D341Med (cell line): ENCODE measurements around the gene MYH7.
"Not testable (repeated sequence)": the region's sequence is repeated elsewhere in the genome, so short reads cannot be mapped to it uniquely, and the experiment has no call there.

Experiments used
- DNase-seq: peaks from one replicate; pipeline ENCODE4 v3.0.0; 2012; ENCODE audit warnings: low spot score

Gene MYH7

DNA sequence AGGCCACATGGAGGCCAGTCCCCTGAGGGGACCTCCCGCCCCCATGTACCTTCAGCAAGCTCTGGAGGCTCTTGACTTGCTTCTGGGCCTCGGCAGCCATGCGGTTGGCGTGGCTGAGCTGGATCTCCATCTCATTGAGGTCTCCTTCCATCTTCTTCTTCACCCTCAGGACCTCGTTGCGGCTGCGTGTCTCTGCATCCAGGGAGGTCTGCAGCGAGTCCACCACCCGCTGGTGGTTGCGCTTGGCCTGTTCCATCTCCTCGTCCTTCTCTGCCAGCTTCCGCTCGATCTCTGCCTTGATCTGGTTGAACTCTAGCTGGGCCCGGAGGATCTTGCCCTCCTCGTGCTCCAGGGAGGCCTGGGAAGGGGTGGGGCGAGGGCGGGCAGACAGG, 49.2 kb downstream of the MYH7 start:
- DNase-seq: not testable (repeated sequence)

DNA sequence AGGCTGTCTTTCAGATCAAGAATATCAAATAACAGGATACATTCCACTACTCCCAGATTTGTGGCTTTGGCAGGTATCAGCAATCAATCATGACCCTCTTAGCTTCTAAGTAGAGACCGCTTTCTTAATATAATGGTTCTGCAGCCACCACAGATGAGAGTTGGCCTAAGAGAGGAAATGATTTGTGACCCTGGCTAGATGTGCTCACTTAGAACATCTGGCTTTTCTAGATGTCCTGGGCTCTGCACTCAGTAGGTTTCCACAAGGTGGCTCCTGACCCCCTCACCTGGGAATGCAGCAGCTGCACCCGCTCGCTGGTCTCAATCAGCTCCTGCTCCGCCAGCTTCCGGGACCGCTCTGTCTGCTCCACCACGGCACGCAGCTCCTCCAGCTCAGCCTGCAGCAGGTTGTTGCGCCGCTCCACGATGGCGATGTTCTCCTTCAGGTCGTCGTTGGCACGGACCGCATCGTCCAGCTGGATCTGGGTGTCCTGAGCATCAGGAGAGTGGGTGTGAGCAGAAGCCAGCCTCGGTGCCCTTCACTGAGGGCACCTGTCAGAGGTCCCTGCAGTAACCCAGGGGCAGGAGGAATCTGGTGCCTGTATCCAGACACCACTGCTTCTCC, 49.7 kb downstream of the MYH7 start:
- no peak for DNase-seq

- no peak for DNase-seq
Observed at GRCh38 chr14:23385244-23385641, 50.2 kb downstream of the MYH7 start.

GRCh38 chr14:23384364-23385080, 50.9 kb downstream of the MYH7 start:
- DNase-seq: no peak

GRCh38 chr14:23382731-23383440, 52.6 kb downstream of the MYH7 start:
- DNase-seq: no peak

- DNase-seq: no peak
Observed at GRCh38 chr14:23382276-23382675, 53.2 kb downstream of the MYH7 start.

DNA sequence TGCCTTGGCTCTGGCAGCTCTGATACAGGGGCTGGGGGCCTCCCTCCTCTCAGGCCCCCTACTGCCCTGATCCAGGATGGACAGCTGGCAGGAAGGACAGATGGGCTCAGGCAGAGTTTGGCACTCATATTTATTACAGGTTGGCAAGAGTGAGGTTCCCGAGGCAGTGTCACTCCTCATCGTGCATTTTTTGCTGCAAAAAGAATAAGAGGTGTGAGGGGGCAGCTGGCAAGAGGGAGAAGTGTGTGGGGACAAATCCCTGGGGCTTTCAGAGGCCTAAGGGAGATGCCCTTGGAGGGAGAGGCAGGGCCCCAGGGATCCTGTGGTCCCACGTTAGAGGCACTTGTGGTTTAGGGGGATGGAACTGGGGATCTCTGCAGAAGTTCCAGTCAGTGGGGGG, 53.6 kb downstream of the MYH7 start:
- DNase-seq: no peak

- DNase-seq: no peak
Observed at GRCh38 chr14:23380976-23381375, 54.5 kb downstream of the MYH7 start.

DNA sequence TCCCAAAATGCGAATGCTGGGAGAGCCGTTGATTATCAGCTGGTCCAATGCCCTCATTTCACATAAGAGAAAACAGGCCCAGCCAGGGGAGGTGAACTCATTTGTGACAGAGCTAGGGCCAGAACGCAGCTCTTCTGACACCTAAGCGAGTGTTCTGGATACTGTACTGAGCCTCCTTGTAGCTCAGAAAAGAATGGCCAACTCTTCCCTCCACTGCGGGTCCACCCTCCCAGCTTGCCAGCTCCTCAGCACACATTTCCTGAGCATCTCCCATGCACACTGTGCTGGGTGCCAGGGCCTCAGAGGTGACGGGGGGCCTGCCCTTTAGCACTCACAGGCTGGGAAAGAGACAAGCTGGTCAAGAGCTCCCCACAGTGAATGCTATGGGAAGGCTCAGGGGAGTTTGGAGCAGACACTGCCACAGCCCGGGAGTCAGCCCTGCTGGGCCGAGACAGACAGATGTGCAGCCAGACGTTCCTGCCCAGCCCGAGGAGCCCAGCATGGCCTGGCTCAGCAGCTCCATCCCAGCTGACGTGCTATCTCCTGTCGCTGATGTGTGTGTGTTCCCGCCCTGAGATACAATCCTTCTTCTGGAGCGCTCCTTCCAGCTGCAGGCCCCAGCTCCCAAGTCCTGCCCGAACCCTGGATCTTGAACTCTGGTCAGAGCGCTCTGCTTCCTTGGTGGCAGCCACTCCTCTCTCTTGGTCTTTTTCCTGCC, 55.1 kb downstream of the MYH7 start:
- DNase-seq: no peak

- DNase-seq: peak; percentile 89
Observed at GRCh38 chr14:23379366-23380196, 55.9 kb downstream of the MYH7 start.

DNA sequence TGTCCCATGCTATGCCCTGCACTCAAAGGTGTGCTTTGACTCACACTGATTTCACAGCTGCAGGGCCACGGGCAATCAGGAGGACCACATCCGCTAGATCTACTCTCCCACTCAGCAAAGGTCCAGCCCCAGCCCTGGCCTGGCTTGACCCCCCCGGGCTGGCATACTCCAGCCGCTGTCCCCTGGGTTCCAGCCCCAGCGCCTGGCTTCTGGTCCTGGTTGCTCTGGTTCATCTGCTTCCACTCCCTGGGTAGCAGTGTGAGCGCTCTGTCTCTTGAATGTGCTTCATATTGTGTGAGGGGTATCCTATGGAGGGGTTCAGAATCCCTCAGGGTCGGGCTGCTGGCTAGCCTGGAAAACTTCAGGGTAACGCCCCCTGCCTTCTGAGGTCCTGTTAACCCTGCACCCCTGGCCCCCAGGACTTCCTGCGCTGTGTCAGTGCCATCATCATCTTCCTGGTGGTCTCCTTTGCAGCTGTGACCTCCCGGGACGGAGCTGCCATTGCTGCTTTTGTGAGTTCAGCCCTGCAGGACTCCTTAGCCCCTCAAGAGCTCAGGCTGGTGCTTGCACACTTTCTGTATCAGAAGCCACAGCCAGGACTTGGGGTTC, 56.7 kb downstream of the MYH7 start:
- no peak for DNase-seq

DNA sequence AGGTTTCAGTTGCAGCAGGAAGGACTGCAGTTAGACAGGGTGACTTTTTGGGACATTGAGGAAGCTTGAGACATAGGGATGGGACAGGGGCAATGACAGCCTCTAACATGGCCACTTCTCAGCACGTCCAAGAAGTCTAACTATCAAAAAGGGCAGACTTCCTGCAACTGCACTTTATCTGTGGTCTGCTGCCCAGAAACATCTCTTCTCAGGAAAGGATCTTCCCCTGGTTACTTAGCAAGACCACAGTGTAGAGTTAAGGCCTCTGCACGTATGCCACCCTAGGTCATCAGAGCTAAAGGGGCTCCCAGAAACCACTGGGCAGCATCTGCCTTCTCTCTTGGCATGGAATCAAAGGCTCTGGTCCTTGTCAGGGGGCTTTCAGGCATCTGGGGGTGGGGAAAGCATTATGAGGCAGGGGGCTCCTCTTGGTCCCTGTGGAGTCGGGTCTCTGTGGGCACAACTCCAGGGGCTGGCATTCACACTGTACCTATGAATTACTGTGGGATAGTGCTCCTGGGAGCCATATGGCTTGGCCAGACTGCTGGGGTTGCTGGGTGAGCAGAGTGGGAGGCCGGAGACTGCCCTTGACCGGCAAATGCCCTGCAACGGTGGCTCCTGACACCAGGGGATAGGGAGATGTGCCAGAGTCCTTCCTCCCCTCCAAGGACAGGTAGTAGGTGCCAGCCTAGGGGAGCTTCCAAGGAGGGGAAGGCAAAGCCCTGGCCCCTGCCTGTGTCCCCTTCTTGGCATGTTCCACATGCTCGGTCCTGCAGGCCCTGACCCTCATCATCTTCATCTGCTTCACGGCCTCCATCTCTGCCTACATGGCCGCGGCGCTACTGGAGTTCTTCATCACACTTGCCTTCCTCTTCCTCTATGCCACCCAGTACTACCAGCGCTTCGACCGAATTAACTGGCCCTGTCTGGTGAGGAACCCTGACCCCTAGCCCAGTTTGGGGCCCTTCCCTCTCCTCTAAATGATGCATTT, 57.6 kb downstream of the MYH7 start:
- DNase-seq: no peak

DNA sequence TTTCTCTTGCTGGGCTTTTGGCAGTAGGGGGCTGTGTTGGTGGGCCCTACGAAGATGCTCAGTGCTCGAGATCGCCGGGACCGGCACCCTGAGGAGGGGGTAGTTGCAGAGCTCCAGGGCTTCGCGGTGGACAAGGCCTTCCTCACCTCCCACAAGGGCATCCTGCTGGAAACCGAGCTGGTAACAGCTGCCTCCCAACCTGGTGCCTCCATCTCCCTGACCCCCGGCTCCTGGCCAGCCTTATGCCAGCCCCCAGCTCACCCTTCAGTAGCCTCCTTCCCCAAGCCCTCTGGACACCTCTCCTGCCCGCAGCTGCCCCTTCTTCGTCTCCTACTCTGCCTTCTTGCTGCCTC, 58.3 kb downstream of the MYH7 start:
- DNase-seq: no peak

GRCh38 chr14:23376482-23377197, 58.8 kb downstream of the MYH7 start, which contains the start of gene CMTM5:
Gene CMTM5, plus strand, starts transcription at chr14:23377046. Its CDS starts 206 bp downstream, at chr14:23377252.
- DNase-seq: peak; percentile 79

GRCh38 chr14:23375527-23376251, 59.8 kb downstream of the MYH7 start:
- DNase-seq: no peak

- DNase-seq: no peak
Observed at GRCh38 chr14:23373041-23373440, 62.4 kb downstream of the MYH7 start.

DNA sequence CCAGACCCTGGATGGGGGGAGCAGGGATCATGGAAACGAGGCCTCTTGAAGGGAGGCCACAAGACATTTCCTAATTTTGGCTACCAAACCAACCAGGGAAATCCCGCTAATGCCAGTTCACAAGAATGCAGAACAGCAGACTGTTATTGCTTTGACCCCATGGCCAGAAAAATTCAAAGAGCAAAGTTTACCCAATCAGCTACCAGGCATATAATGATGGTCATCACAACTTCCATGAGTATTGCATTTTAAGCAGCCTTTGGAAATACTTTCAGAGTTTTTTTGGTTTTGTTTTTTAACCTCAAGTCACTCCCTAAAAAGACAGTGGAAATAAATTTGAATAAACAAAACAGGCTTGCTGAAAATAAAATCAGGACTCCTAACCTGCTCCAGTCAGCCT, 63.0 kb downstream of the MYH7 start, which contains the start of gene IL25:
IL25 (plus strand) TSS at position 301 of the 400 bp plus-strand sequence.
- no peak for DNase-seq

DNA sequence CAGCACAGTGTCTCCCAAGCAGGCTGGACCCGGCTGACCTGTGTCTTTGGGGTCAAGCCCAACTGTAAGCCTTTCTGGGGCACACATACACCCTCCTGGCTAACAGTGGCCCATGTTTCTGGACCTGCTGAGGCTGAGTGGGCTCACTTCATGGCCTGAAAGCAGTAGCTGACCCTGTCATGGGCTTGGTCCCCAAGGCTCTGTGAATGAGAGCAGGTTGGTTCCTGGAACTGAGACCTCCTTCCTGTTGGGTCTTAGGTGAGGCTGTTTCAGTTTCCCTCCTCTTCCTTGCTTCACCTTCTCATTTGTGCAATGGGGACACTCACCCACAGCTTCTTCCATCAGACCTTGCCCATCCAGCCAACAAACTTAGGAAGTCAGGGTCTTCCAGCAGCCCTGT, 63.6 kb downstream of the MYH7 start:
- no peak for DNase-seq

- no peak for DNase-seq
Observed at GRCh38 chr14:23370221-23370620, 65.2 kb downstream of the MYH7 start.
